GM21515 (cell line): ENCODE results near the gene RRP12.
"Not testable (repeated sequence)": the region's sequence is repeated elsewhere in the genome, so short reads cannot be mapped to it uniquely, and the experiment has no call there.

Experiments used
- ATAC-seq: cut with Tn5 transposase; IDR thresholded peaks from one replicate; pipeline ENCODE4 v1.9.1; 2021; ENCODE audit not compliant: unreplicated experiment

RRP12 gene

DNA sequence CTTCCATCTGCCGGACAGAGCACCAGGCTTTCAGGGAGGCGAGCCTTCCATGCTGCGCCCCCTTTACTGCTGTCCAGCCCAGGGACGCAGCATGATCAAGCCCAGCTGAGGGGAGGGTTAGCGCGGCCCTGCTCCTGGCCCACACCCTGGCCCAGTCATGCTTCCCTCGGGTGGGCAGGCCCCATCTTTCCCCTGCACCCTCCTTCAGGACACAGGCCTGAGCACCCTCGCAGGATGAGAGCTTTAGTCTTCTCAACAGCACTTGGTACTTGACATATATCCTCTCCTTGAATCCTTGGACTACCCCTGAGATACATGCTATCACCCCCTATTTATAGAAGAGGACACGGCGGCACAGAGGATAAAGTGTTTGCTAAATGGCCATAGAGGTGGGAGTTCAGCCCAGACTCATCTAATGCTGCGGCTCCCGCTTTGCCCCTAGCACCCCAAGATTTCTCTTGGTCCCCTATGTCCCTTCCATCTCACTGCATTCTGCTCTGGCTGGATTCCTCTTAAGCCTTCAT, 34.0 kb downstream of the RRP12 start:
- ATAC-seq = no peak

DNA sequence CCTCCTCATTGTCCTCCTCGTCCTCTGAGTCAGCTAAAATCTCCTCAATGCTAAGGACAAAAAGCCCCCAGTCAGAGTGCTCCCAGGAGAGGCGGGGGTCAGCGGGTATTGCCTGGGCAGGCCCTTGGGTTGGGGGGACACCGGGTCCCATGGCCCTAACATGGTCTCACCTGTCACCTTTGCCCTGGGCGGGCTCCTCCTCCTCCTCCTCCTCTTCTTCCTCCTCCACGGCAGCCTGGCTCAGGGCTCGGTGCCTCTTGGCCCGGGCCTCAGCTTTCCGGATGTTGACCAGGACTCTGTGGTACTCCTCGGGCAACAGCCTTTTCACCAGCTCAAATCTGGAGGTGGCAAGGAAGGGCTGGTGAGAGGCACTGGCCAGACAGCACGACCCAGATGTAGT, 34.6 kb downstream of the RRP12 start:
- ATAC-seq = no peak

DNA sequence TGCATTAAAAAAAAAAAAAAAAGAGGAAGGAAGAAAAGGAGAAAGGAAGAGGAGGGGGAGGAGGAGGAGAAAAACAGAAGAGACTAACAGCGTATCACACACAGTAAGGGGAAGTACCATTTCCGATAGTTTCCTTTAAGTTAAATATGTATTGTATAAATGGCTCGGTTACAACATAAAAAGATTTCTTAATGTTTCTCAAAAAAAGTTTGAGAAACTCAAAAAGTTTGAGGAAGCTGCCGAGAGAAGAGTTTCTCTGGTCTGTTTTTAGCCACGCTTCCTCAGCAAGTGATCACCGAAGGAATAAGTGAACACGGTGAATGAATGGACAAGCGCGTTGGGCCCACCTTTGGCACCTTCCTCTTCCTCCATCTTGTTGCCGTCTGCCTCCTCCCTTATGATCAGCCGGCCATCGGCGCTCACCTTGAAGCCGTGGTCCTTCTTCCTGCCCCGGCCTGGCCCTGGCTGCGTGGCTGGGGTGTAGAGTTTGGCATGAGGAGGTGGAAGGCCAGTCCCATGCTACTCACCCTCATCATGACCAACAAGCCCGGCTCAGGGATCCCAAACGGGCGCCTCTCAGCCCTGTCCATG, 35.3 kb downstream of the RRP12 start:
- no peak for ATAC-seq

DNA sequence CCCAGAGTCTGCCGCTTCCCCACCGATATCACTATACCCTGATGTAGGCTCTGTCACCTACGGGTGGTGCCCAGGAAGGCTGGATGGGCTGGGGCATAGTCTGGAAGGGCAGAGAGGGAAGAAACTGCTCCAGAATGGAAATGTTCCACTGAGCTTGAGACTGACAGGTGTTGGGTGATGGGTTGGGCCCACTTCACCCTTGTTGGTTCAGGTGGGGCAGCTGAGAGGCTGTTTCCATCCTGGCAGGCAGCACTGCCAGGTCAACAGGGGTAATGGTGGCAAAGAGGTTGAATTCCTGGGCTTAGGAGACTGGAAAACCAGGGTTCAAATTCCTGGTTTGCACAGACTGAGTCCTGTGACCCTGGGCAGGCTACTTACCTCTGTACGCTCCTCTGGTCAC, 38.1 kb downstream of the RRP12 start:
- no peak for ATAC-seq

DNA sequence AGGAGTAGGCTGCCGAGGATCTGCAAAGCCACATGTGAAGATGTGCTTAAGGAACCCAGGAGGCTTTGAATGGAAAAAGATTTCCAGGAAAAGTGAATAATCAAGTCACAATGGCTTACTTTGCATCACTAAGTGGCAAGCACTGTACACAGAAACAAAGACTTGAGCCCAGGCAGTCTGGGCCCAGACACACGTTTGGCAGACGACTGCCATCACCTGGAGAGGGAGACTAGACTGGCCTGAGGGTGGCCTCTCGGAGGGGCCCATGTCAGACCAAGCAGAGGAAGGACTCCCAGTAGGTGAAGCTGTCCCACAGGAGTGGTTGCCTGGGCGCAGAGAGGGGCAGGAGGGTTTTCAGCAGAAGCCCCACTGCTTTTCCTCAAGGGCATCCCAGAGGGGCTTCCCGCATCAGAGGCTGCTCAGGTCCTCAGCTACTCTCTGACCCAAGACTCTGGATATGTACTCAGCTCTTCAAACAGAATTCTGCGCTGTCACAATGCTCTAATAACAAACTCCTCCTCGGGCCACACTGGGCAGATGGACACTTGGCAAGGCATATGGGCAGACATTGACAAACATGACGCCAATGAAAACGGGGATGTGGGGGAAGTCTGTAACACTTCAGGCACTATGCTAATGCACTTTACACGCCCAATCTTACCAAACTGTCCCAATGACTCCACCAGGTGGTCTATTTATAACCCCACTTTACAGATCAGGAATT, 38.7 kb downstream of the RRP12 start:
- no peak for ATAC-seq

DNA sequence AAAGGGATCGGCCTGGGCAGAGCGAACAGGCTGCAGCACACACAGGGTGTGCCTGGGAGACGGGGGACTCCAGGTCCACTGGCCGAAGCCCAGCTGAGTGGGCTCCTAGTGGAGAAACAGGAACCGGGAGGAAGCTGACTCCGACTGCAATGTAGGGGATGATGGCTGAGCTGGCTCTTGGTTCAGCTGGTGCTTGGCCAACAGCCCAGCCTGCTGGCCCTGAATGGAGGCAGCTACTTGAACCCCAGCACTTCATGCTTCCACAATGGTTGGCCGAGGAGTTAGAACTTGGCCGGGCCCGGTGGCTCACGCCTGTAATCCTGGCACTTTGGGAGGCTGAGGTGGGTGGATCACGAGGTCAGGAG, 39.6 kb downstream of the RRP12 start:
- ATAC-seq = no peak

DNA sequence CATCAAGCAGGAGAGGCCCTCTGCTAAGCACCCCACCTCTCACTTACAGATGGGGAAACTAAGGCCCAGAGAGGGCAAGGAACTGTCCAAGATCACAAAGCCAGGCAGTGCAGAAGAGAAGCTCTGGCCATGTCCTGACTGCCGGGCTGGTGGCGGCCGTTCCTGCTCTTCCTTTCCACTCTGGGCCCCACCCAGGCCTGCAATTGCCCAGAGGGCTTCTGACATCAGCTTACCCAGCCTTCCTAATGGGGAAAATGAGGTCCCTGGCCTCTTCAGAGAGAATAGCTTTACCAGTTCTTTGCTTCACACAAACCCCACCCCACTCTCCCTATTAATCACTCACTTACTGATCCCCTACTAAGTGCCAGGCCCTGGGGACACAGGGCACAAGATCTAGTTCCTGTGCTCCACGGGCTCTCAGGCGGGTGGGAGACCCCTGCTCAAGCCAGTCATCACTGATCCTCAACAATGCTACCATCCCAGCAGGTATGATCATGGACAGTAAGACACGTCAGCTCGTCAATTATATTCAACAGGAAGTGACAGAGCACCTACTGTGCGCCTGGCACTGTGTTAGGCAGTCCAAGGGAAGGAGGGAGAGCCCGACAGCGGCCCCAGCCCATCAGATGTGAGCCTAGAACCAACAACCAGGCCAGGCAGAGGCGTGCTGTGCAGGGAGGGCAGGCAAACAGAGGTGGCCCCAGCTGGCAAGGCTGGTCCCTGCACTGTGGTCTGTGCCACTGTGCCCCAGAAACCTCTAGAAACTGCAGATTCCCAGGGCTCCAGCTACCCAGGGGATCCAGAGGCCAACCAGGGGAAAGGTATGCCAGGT, 40.2 kb downstream of the RRP12 start:
- no peak for ATAC-seq

DNA sequence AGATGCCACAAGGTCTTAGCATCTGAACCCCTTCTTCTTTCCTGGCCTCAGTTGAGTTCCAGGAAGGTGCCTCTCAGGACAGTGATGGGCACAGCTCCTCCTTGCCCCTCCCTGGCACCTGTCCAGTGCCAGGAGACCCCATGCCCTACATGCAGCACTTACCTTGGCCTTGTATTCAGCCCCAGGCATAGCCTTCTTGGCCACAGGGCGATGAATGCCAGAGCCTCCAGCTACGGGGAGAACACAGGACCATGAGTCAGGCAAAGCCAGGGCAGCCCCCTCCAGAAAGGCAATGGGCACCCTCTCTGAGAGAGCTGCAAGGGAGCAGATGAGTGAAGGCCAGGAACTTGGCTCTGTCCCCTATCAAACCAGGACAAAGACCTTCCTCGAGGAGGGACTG, 42.4 kb downstream of the RRP12 start:
- ATAC-seq = no peak

DNA sequence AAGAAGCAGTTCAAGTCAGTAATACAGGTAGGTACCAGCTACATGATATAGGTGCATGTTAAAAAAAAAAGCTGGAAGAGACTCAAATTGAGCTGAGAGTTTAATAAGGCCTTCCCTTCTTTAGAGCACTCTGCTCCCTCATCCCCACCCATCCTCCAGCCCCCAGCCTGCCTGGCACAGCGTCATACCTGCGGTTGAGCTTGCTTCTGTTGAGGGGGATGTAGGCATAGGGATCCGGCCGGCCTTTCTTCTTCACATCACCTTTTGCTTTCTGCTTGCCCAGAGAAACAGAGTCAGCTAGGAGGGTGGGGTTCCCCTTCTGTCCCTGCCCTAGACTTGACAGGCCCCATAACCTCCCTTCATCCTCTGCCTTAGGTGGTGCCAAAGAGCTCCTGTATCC, 42.8 kb downstream of the RRP12 start:
- ATAC-seq = no peak

DNA sequence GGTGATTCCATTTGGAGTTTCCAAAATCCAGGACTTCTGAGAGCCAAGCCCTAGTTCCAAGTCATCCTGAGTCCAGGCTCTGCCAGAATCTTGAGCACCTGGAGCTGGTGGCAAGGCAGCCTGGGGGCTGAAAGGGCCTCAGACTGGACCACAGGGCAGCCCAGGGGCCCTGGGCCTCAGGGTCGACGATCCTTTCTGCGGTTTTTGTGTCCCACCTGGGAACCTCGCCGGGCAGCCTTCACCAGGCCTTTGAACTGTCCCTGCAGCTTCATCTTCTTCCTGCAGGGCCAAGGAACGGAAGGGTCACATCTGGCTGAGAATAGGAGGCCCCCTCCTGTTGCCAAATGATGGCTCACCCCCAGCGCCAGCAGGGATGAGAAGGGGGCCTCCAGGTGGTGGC, 44.2 kb downstream of the RRP12 start:
- ATAC-seq = no peak

DNA sequence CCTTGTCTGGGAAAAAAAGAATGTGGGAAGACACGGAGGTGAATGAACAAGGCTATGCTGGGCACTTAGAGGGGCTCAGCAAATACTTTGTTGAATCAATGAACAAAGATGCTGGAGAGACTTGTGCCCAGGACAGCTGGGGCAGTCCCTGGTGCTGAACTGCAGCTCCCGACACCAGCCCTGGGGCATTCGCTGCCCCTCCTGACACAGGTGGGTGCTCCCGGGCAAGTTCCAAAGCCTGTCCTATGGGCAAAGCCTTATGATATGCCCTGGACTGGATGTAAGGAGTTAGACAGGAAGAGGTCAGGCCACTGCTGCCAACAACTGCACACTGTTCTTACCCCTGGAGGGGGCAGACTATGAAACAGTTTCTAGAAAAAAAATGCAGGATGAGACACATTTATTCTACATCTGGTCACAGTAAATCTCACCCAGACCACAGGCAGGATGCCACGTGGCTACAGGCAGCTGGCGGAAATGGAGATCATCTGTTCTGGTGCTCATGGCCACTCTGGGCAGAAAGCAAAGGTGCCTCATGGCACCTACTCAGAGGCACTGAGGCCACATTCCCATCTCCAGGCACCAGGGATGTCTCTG, 44.7 kb downstream of the RRP12 start:
- ATAC-seq = no peak

DNA sequence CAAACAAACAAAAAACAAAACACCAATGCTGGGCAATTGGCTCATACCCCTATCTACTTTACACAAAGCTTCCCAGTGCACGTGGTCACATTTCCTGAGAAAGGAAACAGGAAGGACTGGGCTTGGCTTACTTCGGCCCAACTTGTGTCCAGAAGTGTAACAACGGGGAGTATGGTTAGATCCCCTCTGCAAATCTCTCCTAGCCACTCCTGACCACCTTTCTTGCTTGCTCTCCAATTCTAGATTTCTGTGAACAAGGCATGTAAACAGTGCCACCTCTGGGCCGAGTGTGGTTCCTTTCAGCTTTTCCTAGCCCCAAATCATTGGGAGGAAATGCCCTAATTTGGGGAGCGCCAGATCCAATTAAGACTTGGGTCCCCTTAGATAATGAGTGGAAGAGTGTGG, 45.6 kb downstream of the RRP12 start:
- no peak for ATAC-seq

DNA sequence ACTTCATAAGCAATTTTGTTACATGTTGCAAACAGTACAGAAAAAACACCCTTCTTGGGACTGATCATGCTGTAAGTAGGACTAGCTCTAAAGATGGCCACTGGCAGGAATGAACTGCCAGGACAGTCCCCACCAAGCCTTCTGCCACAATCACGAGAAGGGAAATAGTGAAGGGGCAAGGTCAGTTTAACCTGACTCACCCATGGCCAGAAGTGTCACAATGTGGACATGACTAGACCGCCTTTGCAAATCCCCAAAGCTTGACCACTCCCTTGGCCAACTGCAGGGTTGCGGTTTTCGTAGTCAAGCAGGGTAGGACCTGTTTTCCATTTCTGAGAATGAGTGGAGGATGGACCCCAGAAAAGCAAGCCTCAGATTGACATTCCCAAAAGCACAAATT, 47.2 kb downstream of the RRP12 start:
- no peak for ATAC-seq

DNA sequence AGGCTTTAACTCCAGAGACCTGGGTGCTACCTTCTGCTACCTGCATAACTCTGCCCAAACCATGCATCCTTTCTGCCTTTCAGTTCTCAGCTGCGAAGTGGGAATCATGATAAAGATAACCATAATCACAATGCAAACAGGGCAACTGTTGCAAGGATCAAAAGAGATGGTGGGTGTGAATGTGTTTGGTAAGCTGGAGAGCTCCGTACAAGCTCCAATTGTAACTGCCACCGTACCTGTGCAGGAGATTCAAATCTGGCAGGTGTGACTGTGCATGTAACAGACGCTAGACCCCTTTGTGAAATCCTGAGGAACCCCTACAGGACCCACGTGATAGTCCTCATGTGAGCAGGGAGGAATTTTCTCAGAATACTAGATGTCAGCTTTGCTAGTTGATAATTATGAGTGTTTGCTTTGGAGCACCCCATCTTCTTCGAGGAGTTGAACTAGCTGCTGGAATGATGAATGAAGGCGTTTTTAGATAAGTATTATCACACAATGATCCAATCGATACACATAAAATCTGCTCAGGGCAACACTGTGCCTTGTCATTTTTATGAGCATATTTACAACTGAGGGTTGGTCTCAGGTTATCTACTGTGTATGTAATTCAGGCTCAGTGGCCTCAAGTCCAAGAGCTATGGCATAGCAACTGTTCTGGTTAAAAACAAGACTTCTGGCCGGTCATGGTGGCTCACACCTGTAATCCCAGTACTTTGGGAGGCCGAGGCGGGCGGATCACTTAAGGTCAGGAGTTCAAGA, 51.2 kb downstream of the RRP12 start:
- no peak for ATAC-seq

DNA sequence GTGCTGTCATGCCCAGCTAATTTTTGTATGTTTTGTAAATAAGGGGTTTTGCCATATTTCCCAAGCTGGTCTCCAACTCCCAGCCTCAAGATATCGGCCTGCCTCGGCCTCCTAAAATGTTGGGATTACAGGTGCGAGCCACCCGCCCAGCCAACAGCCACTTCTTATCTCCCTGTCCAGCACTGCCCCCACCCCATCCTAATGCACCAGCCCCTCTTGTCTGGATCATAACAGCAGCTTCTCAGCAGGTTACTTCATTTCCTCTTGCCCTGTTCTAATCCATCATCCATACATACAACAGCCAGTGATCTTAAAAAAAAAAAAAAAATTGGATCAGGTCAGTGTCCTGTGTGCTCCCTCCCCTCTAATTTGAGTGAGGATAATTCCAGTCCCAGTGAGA, 53.8 kb downstream of the RRP12 start:
- no peak for ATAC-seq

DNA sequence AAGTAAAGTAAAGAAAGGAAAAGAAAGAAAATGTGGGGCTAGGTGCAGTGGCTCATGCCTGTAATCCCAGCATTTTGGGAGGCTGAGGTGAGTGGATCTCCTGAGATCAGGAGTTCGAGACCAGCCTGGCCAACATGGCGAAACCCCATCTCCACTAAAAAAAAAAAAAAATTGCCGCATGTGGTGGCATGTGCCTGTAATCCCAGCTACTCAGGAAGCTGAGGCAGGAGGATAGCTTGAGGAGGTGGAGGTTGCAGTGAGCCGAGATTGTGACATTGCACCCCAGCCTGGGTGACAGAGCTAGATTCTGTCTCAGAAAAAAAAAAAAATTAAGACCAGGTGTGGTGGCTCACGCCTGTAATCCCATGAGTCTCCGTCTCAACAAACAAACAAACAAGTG, 57.5 kb downstream of the RRP12 start:
- not testable (repeated sequence) for ATAC-seq

DNA sequence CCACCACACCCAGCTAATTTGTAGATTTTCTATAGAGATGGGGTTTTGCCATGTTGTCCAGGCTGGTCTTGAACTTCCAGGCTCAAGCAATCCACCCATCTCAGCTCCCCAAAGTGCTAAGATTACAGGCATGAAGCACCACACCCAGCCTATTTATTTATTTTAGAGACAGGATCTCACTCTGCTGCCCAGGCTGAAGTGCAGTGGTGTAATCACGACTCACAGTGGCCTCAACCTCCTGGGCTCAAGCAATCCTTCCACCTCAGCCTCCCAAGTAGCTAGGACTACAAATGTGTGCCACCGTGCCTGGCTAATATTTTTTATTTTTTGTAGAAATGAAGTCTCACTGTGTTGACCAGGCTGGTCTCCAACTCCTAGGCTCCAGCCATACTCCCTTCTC, 59.7 kb downstream of the RRP12 start:
- no peak for ATAC-seq

DNA sequence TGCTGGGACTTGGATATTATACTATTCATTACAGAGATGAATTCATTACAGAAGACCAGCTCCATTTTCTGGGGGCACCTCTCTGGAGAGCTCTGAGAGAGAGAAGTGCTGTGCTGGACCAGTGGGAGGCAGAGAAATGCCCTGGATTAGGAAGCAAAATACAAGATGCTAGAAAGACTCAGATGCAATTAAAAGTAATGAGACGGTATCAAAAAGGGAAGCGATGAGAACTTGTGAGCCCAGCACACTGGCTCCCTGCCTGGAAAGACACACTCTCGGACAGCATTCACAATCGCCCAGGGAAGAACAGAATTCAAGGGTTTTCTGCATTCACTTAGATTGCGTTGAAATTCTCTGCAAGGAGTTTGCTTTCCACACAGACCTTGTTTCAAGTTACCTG, 63.1 kb downstream of the RRP12 start:
- no peak for ATAC-seq

DNA sequence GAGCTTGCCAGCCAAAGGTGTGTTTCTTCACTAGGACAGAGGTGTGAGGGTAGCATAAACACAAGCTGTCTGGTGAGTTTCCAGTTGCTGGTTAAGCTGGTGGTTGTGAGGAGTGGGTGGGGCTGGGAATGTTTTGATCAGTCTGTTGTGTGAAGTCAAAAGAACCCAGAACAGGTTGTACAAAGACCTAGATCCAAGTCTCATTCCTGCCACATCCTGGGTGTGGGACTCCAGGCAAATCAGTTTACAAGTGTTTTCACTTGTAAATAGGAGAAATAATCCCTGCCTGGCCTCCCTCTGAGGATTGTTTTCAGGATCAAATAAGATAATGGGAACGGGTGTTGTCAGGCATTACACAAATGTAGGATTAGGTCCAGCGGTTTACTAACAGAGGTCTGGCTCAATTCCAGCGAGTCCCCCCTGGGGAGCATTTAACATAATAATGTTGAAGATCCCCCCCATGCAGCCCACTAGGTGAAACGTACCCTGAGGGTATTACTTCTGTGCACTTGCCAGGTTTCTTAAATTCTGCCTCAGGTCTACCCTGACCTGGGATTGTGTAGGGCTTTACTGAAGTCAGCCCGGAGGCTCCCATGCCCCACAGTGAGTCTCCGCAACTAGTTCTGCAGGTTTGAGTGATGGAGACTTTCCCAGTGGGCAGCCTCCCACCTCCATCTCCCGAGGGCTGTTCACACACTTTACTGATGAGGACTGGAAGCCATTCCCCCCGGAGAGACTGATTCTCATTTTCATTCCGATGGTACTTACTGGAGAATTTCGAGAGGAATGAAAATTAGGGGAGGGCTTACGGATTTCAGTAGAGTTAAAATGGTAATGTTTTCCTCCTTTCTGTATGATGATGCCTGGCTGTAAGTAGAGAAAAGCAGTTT, 64.0 kb downstream of the RRP12 start:
- no peak for ATAC-seq

DNA sequence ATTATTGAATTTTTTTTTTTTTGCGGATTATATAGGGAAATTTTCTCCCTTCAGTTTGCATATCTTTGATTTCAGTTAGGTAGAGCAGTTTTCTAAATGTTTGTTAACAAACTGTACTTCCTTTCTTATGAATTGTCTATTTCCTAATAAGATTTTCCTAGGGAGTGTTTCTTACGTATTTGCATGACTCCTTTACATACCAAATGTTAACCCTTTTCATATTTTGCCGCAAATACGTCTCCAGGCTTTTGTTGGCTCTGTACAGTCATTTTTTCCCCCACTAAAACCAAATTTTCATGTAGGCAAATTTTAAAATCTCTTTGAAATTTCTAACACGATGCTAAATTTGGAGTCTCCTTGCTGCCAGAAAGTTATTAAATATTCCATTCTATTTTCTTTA, 64.7 kb downstream of the RRP12 start:
- no peak for ATAC-seq
